ENCODE data around the gene GALK2.
"Not testable (repeated sequence)": the region's sequence is repeated elsewhere in the genome, so short reads cannot be mapped to it uniquely, and the experiment has no call there.

Gene GALK2

GRCh38 chr15:49354439-49354838 is 184.4 kb downstream of the GALK2 start:
- not testable (repeated sequence) for H3K9ac ChIP-seq (ENCODE audit: low read length in 5 of 5); H3K27me3 ChIP-seq (ENCODE audit: control insufficient read depth in 5 of 5, insufficient read depth in 4 of 5, low read length in 5 of 5); H3K4me1 ChIP-seq (ENCODE audit: control insufficient read depth in 5 of 5, insufficient read depth in 5 of 5, low read length in 5 of 5); H3K36me3 ChIP-seq (ENCODE audit: control insufficient read depth in 5 of 5, insufficient read depth in 5 of 5, low read length in 5 of 5); H3K4me3 ChIP-seq (ENCODE audit: low read depth in 1 of 5, low read length in 5 of 5); H3K9me3 ChIP-seq (ENCODE audit: control insufficient read depth in 5 of 5, low read length in 5 of 5); H3K27ac ChIP-seq (ENCODE audit: low read depth, low read length)

- H3K9ac ChIP-seq (ENCODE audit: low read length in 5 of 5), result no peak overlapping the region
- H3K36me3 ChIP-seq (ENCODE audit: control insufficient read depth in 5 of 5, insufficient read depth in 5 of 5, low read length in 5 of 5), result no peaks in the 10 kb centered on the region
- peaks cover 0 to 4% (median 0%) of the 10 kb centered on the region in 5 donors for H3K9me3 ChIP-seq (ENCODE audit: control insufficient read depth in 5 of 5, low read length in 5 of 5)
- no peak overlapping the region for H3K4me3 ChIP-seq (ENCODE audit: low read depth in 1 of 5, low read length in 5 of 5)
- no peak overlapping the region for H3K27ac ChIP-seq (ENCODE audit: low read depth, low read length)
- H3K4me1 ChIP-seq (ENCODE audit: control insufficient read depth in 5 of 5, insufficient read depth in 5 of 5, low read length in 5 of 5), result no peaks in the 10 kb centered on the region
- H3K27me3 ChIP-seq (ENCODE audit: control insufficient read depth in 5 of 5, insufficient read depth in 4 of 5, low read length in 5 of 5), result no peaks in the 10 kb centered on the region
These were observed 191.3 kb downstream of the GALK2 start for GRCh38 chr15:49361370-49361769.

- H3K4me1 ChIP-seq (ENCODE audit: control insufficient read depth in 5 of 5, insufficient read depth in 5 of 5, low read length in 5 of 5), result no peaks in the 10 kb centered on the region
- peaks cover 0 to 4% (median 0%) of the 10 kb centered on the region in 5 donors for H3K9me3 ChIP-seq (ENCODE audit: control insufficient read depth in 5 of 5, low read length in 5 of 5)
- no peaks in the 10 kb centered on the region for H3K36me3 ChIP-seq (ENCODE audit: control insufficient read depth in 5 of 5, insufficient read depth in 5 of 5, low read length in 5 of 5)
- H3K4me3 ChIP-seq (ENCODE audit: low read depth in 1 of 5, low read length in 5 of 5), result no peak overlapping the region
- H3K9ac ChIP-seq (ENCODE audit: low read length in 5 of 5), result no peak overlapping the region
- H3K27ac ChIP-seq (ENCODE audit: low read depth, low read length), result no peak overlapping the region
- H3K27me3 ChIP-seq (ENCODE audit: control insufficient read depth in 5 of 5, insufficient read depth in 4 of 5, low read length in 5 of 5), result no peaks in the 10 kb centered on the region
These were observed 196.4 kb downstream of the GALK2 start for GRCh38 chr15:49366496-49366895.

- Histone ChIP-seq H3K4me1 (ENCODE audit: control insufficient read depth in 5 of 5, insufficient read depth in 5 of 5, low read length in 5 of 5) (no peaks in the 10 kb centered on the region), H3K9me3 (ENCODE audit: control insufficient read depth in 5 of 5, low read length in 5 of 5) (no peaks in the 10 kb centered on the region), H3K36me3 (ENCODE audit: control insufficient read depth in 5 of 5, insufficient read depth in 5 of 5, low read length in 5 of 5) (no peaks in the 10 kb centered on the region), H3K27ac (ENCODE audit: low read depth, low read length) (no peak overlapping the region), H3K9ac (ENCODE audit: low read length in 5 of 5) (no peak overlapping the region), H3K4me3 (ENCODE audit: low read depth in 1 of 5, low read length in 5 of 5) (no peak overlapping the region), H3K27me3 (ENCODE audit: control insufficient read depth in 5 of 5, insufficient read depth in 4 of 5, low read length in 5 of 5) (no peaks in the 10 kb centered on the region)
These were observed 200.7 kb downstream of the GALK2 start for GRCh38 chr15:49370782-49371181.

- H3K27ac ChIP-seq (ENCODE audit: low read depth, low read length), result no peak overlapping the region
- H3K36me3 ChIP-seq (ENCODE audit: control insufficient read depth in 5 of 5, insufficient read depth in 5 of 5, low read length in 5 of 5), result no peaks in the 10 kb centered on the region
- H3K4me1 ChIP-seq (ENCODE audit: control insufficient read depth in 5 of 5, insufficient read depth in 5 of 5, low read length in 5 of 5), result no peaks in the 10 kb centered on the region
- H3K4me3 ChIP-seq (ENCODE audit: low read depth in 1 of 5, low read length in 5 of 5), result no peak overlapping the region
- no peaks in the 10 kb centered on the region for H3K9me3 ChIP-seq (ENCODE audit: control insufficient read depth in 5 of 5, low read length in 5 of 5)
- H3K9ac ChIP-seq (ENCODE audit: low read length in 5 of 5), result no peak overlapping the region
- no peaks in the 10 kb centered on the region for H3K27me3 ChIP-seq (ENCODE audit: control insufficient read depth in 5 of 5, insufficient read depth in 4 of 5, low read length in 5 of 5)
These were observed 202.3 kb downstream of the GALK2 start for GRCh38 chr15:49372366-49372765.

GRCh38 chr15:49379996-49380395 is 209.9 kb downstream of the GALK2 start:
- H3K27me3 ChIP-seq (ENCODE audit: control insufficient read depth in 5 of 5, insufficient read depth in 4 of 5, low read length in 5 of 5), result no peaks in the 10 kb centered on the region

GRCh38 chr15:49380912-49381311 is 210.9 kb downstream of the GALK2 start:
- no peak overlapping the region for H3K27ac ChIP-seq (ENCODE audit: low read depth, low read length)
- H3K9ac ChIP-seq (ENCODE audit: low read length in 5 of 5), result no peak overlapping the region
- H3K4me3 ChIP-seq (ENCODE audit: low read depth in 1 of 5, low read length in 5 of 5), result no peak overlapping the region
- H3K27me3 ChIP-seq (ENCODE audit: control insufficient read depth in 5 of 5, insufficient read depth in 4 of 5, low read length in 5 of 5), result no peaks in the 10 kb centered on the region
- H3K36me3 ChIP-seq (ENCODE audit: control insufficient read depth in 5 of 5, insufficient read depth in 5 of 5, low read length in 5 of 5), result no peaks in the 10 kb centered on the region
- H3K9me3 ChIP-seq (ENCODE audit: control insufficient read depth in 5 of 5, low read length in 5 of 5), result no peaks in the 10 kb centered on the region
- no peaks in the 10 kb centered on the region for H3K4me1 ChIP-seq (ENCODE audit: control insufficient read depth in 5 of 5, insufficient read depth in 5 of 5, low read length in 5 of 5)

More at GRCh38 chr15:49379996-49380395, 209.9 kb downstream of the GALK2 start:
- Histone ChIP-seq H3K4me3 (ENCODE audit: low read depth in 1 of 5, low read length in 5 of 5) (no peak overlapping the region), H3K36me3 (ENCODE audit: control insufficient read depth in 5 of 5, insufficient read depth in 5 of 5, low read length in 5 of 5) (no peaks in the 10 kb centered on the region), H3K27ac (ENCODE audit: low read depth, low read length) (no peak overlapping the region), H3K4me1 (ENCODE audit: control insufficient read depth in 5 of 5, insufficient read depth in 5 of 5, low read length in 5 of 5) (no peaks in the 10 kb centered on the region), H3K9ac (ENCODE audit: low read length in 5 of 5) (no peak overlapping the region), H3K9me3 (ENCODE audit: control insufficient read depth in 5 of 5, low read length in 5 of 5) (no peaks in the 10 kb centered on the region)

Measured in subcutaneous abdominal adipose tissue (tissue), 5 donors.